ENCODE results near the gene DEK.

Gene DEK

GRCh38 chr6:18293076-18293904 lies 29.0 kb upstream of the DEK start:
- no peak overlapping the region for H3K4me3 ChIP-seq
- H3K27ac ChIP-seq: no peak overlapping the region
- no peak for DNase-seq (ENCODE audit: low spot score)
- no peak for TF ChIP-seq CTCF (IDR thresholded peaks at IDR 0.05)

- Histone ChIP-seq H3K4me3 (no peak overlapping the region), H3K27ac (no peak overlapping the region)
- DNase-seq (ENCODE audit: low spot score): no peak
- TF ChIP-seq CTCF (IDR thresholded peaks at IDR 0.05): no peak
Observed at GRCh38 chr6:18289283-18289682, 25.0 kb upstream of the DEK start.

- Histone ChIP-seq H3K4me3 (no peak overlapping the region), H3K27ac (no peak overlapping the region)
- TF ChIP-seq CTCF (IDR thresholded peaks at IDR 0.05): no peak
- no peak for DNase-seq (ENCODE audit: low spot score)
Observed at GRCh38 chr6:18284261-18284660, 19.9 kb upstream of the DEK start.

GRCh38 chr6:18281564-18281963 lies 17.2 kb upstream of the DEK start:
- no peak overlapping the region for H3K4me3 ChIP-seq
- TF ChIP-seq CTCF (IDR thresholded peaks at IDR 0.05): no peak
- no peak overlapping the region for H3K27ac ChIP-seq
- no peak for DNase-seq (ENCODE audit: low spot score)

GRCh38 chr6:18280084-18280483 lies 15.8 kb upstream of the DEK start:
- no peak for TF ChIP-seq CTCF (IDR thresholded peaks at IDR 0.05)
- Histone ChIP-seq H3K27ac (no peak overlapping the region), H3K4me3 (no peak overlapping the region)
- no peak for DNase-seq (ENCODE audit: low spot score)

GRCh38 chr6:18279422-18279821 lies 15.1 kb upstream of the DEK start:
- TF ChIP-seq CTCF (IDR thresholded peaks at IDR 0.05): no peak
- Histone ChIP-seq H3K4me3 (no peak overlapping the region), H3K27ac (no peak overlapping the region)
- DNase-seq (ENCODE audit: low spot score): no peak

Measured in coronary artery (tissue), 2 donors.